ENCODE measurements around the gene PYROXD2. TPM values are rescaled to one million over a fixed set of nuclear protein-coding genes. Genes with fewer than 3 reads are reported as not detected.

Gene PYROXD2
- total and polyA plus RNA-seq, 7 donors: 0.46 to 13.2 (median 1.7) TPM

GRCh38 chr10:98456043-98456570 lies 41.1 kb upstream of the PYROXD2 start:
- Histone ChIP-seq H3K9me3 (no peaks in the 10 kb centered on the region), H3K36me3 (ENCODE audit: insufficient read depth in 1 of 2, low read depth in 1 of 2) (no peaks in the 10 kb centered on the region), H3K4me1 (peaks cover 7% of the 10 kb centered on the region), H3K27me3 (ENCODE audit: insufficient read depth in 3 of 3, low read length in 2 of 3) (no peaks in the 10 kb centered on the region), H3K4me3 (no peak overlapping the region), H3K27ac (no peak overlapping the region)
- no peak for TF ChIP-seq CTCF (IDR thresholded peaks at IDR 0.05)
- intact Hi-C loops (cut with DNase I): no loop called here
- no peak for DNase-seq
- WGBS, 3 donors: 90 to 94% (median 91%) methylated on average over 4 of the region's 4 CpGs
- ATAC-seq: no peak

GRCh38 chr10:98453729-98454128 lies 38.7 kb upstream of the PYROXD2 start:
- no peak for TF ChIP-seq CTCF (IDR thresholded peaks at IDR 0.05)
- intact Hi-C loops (cut with DNase I): no loop called here
- H3K9me3 ChIP-seq: no peaks in the 10 kb centered on the region
- no peak overlapping the region for H3K4me3 ChIP-seq
- ATAC-seq (no peak), DNase-seq (no peak)
- no peak overlapping the region for H3K27ac ChIP-seq
- H3K36me3 ChIP-seq (ENCODE audit: insufficient read depth in 1 of 2, low read depth in 1 of 2): no peaks in the 10 kb centered on the region
- H3K27me3 ChIP-seq (ENCODE audit: insufficient read depth in 3 of 3, low read length in 2 of 3): no peaks in the 10 kb centered on the region
- WGBS, 3 donors: 57 to 70% (median 58%) methylated on average over 2 of the region's 2 CpGs
- no peaks in the 10 kb centered on the region for H3K4me1 ChIP-seq

DNA sequence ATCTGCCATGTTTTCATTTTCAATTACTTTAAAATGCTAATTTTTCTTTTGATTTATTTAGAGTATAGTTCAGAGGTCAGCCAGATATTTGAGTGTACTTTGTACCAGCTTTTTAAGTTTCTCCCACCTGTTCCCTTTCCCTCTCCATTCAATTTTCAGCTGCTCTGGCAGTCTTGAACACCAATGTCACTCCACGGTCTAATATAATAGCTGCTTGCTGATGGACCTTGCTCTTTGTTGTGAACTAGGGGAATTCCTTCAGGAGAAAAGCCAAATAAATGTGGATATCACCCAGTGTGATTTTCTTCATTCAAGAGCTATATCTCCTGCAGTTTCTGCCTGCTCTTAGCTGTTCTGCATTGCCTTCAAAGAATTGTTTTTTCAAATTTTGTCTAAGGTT lies 35.6 kb upstream of the PYROXD2 start:
- DNase-seq (no peak), ATAC-seq (no peak)
- H3K4me3 ChIP-seq: no peak overlapping the region
- intact Hi-C loops (cut with DNase I): no loop called here
- H3K27me3 ChIP-seq (ENCODE audit: insufficient read depth in 3 of 3, low read length in 2 of 3): no peaks in the 10 kb centered on the region
- H3K27ac ChIP-seq: no peak overlapping the region
- no peak for TF ChIP-seq CTCF (IDR thresholded peaks at IDR 0.05)
- no peaks in the 10 kb centered on the region for H3K36me3 ChIP-seq (ENCODE audit: insufficient read depth in 1 of 2, low read depth in 1 of 2)
- no peaks in the 10 kb centered on the region for H3K9me3 ChIP-seq
- no peaks in the 10 kb centered on the region for H3K4me1 ChIP-seq
- 24 to 58% (median 32%) methylated on average over 1 of the region's 1 CpG for WGBS, 3 donors

GRCh38 chr10:98449287-98449686 lies 34.3 kb upstream of the PYROXD2 start:
- Histone ChIP-seq H3K4me3 (no peak overlapping the region), H3K27ac (no peak overlapping the region), H3K36me3 (ENCODE audit: insufficient read depth in 1 of 2, low read depth in 1 of 2) (peaks cover 1 to 10% of the 10 kb centered on the region in 2 donors), H3K9me3 (no peaks in the 10 kb centered on the region), H3K27me3 (ENCODE audit: insufficient read depth in 3 of 3, low read length in 2 of 3) (no peaks in the 10 kb centered on the region), H3K4me1 (no peaks in the 10 kb centered on the region)
- DNase-seq (no peak), ATAC-seq (no peak)
- TF ChIP-seq CTCF (IDR thresholded peaks at IDR 0.05): no peak
- intact Hi-C loops (cut with DNase I): no loop called here

- Histone ChIP-seq H3K9me3 (no peaks in the 10 kb centered on the region), H3K27me3 (ENCODE audit: insufficient read depth in 3 of 3, low read length in 2 of 3) (no peaks in the 10 kb centered on the region), H3K27ac (peak within 1 kb of the TSS; percentile 89), H3K4me3 (peak within 1 kb of the TSS; percentile 89), H3K36me3 (ENCODE audit: insufficient read depth in 1 of 2, low read depth in 1 of 2) (peaks cover 5 to 36% of the 10 kb centered on the region in 2 donors), H3K4me1 (no peaks in the 10 kb centered on the region)
- intact Hi-C loops (cut with DNase I): no loop called here
- WGBS, 3 donors: 2 to 3% (median 2%) methylated on average over 46 to 47 of the region's 47 CpGs
- DNase-seq (peak; percentile 86 to 91), ATAC-seq (peak; percentile 95 to 98 (median 96))
- no peak for TF ChIP-seq CTCF (IDR thresholded peaks at IDR 0.05)
These were observed 31.8 kb upstream of the PYROXD2 start, which contains the start of gene HPS1 for GRCh38 chr10:98446661-98447221. TSS of gene HPS1 (minus strand) at chr10:98446935. CDS start at chr10:98443240, 3,695 bp downstream.

All from psoas muscle (tissue), 8 donors.